ENCODE data around the gene PNMA1.

The PNMA1 gene, protein sequence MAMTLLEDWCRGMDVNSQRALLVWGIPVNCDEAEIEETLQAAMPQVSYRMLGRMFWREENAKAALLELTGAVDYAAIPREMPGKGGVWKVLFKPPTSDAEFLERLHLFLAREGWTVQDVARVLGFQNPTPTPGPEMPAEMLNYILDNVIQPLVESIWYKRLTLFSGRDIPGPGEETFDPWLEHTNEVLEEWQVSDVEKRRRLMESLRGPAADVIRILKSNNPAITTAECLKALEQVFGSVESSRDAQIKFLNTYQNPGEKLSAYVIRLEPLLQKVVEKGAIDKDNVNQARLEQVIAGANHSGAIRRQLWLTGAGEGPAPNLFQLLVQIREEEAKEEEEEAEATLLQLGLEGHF

DNA sequence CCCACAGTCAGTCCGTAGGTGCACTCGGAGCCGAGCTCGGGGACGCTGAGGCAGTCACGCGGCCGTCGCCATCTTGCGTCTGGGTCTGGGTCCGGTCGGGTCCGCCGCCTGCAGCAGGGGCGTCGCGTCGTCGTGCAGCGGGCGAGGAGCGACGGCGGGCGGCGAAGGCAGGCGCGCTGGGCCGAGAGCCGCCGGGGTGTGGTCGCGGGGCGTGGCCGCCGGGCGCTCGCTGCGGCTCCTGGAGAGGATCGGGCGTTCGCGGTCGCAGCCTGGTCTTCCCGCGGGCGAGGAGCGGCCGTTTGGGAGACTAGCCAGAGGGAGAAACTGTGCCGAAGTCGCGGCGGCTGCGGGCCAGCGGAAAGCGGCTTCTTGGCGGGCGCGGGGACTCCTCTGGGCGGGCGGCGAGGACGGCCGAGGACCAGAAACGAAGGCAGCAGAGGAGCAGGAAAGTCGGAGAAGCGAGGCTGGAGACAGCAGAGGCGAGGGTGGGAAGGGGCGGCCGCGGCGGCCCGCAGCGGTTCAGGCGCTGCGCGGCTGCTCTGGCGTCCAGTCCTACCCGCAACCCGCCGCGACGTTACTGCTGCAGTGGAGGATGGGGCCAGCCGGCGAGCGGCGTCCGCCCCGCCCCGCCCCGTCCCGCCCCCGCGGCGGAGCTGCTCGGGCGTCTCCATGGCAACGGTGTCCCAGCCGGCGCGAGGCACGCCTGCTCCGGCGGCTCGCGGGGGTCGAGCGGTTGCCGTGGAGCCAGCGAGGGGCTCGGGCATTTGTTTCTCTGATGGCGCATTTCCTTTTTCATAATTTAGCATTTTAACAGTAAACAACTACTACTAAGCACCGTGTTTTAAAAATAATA lies at the start of gene PNMA1:
TSS of gene PNMA1 (minus strand) at position 582 of the 853 bp plus-strand sequence. CDS start 745 bp downstream, outside the sequence.
- DNase-seq = peak; percentile 90 to 98 (median 97)

DNA sequence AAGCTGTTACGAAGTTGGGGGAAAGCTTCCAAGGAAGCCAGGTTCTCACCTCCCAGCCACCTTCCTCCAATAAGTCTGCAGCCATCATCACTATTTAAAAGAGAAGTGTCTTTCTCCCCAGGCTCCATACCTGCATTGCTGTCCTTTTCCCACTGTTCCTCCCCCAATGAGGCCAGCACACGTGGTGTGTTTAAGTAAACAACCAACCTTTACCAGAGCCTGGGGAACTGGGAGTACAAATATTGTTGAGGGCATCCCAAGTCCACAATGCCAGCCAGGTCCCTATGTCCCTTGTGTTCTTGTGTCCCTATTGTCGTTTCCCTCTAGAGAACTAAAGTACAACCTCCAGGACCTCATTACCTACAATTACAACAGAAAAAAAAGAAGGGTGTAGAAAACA lies 49.2 kb upstream of the PNMA1 start:
- peak in 2 of 3 experiments; percentile 22 to 56 for DNase-seq

DNA sequence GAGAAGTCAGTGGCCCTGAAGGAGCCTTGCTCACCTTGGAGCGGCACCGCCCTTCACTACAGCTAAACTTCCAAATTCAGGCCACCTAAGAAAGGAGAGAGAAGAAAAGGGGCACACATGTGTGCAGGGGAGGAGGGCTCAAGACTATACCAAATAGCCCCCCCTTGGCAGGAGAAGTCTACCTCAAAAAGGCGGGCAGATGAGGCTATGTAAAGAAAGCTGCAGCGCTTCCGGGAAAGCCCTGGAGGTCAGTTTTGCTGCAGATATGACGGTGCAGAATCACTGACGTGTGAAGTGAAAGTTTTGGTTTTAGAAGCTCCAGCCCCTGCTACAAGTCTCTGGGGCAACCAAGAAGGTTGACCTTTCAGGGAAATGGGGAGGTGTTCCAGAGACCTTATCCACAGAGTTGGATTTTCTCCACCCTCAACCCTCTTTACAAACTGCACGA lies 48.2 kb upstream of the PNMA1 start:
- no peak for DNase-seq

DNA sequence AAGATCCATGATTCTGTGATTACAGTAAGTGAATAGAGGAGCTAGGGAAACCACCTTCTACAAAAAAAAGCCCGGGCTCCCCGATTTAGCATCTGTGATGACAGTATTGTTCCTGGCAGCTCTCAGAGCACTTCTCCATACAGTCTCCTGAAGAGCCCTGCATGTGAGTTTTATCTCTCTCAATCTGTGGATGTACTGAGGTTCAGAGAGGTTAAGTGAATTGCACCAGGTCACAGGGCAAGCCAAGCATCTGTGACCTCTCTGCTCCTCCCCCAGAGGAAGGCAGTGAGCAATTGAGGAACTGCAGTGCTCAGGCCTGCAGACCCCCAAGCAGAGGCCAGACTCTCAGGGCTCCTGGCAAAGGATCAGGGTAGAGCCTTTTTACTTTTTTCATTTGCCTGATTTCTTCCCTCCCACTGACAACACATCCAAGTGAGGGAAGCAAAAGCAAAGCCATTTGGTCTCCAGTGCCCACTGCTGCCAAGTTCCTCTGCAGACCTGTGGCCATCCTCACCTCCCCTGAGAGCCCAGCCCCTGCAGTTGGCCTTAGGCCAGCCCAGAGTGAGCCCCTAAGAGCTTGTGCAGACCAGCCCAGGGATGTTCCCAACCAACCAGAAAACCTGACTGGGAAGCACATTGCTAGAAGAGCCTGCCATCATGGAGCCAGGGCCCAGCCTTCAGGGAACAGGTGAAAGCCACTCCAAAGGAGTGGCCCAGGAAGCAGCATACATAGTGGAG lies 47.6 kb upstream of the PNMA1 start:
- peak in 1 of 3 experiments; percentile 24 for DNase-seq

DNA sequence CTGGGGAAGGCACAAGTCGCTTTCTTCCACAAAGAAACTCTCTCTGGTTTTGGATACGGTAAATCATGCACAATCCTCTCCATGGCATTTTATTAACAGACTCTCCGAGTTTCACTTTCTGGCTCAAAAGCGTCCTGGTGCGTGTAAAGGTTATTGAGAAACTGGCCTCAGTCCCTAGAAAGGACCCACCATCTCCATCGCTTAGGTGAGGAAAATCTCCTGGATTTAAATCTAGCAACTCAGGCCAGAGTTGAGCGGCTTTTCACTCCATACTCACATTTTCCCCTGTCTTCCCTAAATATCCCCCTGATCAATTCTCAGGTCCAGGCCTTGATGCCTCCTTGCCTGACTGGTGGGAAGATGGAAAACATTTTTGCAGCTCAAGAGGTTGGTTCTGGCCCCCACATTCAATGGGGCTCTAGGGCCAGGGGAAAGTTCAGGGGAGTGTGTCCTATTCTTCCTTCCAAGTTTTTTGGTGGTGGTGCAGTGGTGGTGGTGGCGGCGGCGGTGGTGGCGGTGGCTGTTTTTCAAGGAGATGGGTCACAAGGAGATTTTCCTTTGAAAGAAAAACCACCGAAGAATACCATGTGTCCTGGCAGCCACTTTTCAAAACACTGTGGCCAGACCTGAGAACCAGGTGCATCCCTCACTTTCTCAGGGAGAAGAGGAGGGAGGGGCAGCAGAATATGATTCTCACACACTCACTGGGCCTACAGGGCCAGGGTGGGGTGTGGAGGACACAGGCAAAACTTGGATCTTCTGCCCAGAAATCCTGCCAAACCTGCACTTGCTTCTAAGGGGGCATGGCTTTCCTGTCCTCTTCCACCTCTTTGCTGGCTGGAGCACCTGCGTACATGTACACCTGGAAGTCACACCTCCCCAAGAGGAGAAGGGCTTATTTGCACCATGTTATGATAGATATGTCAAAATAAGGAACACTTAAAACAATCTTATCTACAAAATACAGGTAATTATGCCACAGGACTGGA lies 46.7 kb upstream of the PNMA1 start:
- DNase-seq = no peak

DNA sequence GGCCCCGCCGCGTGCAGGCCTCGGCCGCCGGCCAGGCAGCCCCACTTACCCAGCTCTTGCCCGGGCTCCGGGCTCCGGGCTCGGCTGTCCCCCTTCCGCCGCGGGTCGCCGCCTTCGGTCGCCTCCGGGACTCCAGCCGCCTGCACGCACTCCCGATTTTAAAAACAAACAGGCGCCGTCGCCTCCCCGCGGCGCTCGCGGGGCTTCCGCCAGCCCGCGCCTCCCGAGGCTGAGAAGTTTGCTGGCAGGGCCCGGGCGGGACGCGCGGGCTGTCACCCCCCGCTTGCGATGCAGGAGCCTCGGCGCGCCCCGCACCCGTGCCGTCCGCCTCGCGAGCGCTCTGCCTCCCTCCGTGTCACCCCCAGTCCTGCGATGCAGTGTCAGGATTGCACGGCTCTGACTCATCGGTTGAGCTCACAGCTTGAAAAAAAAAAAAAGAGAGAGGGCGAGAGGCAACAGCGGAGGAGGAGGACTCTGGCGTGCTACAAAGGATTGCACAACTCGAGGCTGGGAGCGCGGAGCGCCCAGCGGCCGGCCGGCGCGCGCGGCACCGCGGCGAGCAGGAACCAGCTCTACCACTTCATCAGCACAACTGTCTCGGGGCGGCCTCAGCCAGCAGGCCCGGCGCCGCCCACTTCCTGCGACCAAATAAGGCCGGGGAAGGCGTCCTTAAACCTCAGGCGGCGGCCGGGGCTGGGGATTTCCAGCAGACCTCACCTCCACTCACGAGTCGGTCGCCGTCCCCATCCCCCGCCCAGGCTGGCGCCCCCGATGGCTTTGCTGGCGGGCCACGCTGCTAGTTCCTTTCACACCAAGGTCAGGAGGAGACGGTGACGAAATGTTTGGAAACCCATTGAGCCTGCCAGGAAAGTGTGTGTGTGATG lies 45.8 kb upstream of the PNMA1 start:
- peak; percentile 96 to 97 (median 96) for DNase-seq

DNA sequence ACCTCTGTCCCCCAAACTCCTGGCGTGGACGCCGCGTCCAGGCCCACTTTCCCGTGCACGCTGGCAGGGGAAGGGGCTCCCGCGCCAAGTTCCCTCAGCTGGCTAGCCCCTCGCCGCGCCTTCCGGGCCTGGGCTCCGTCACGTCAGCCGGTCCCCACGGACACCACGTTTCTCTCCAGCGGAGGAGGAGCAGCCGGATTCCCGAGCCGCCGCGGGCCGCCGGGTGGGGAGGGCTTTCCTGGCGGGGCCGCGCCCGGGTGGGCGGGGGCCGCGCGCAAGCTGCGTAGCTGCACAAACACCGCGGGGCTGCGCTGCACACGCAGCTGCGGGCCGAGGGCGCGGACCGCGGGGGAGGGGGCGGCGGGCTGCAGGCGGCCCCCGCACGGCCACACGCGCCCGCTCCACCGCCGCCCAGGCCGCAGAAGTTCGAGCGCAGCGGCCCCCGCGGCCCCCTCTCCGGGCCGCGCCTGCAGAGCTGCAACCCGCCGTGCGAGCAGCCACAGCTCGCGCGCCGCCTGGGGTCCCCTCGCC lies 45.1 kb upstream of the PNMA1 start:
- peak; percentile 59 to 76 (median 70) for DNase-seq

DNA sequence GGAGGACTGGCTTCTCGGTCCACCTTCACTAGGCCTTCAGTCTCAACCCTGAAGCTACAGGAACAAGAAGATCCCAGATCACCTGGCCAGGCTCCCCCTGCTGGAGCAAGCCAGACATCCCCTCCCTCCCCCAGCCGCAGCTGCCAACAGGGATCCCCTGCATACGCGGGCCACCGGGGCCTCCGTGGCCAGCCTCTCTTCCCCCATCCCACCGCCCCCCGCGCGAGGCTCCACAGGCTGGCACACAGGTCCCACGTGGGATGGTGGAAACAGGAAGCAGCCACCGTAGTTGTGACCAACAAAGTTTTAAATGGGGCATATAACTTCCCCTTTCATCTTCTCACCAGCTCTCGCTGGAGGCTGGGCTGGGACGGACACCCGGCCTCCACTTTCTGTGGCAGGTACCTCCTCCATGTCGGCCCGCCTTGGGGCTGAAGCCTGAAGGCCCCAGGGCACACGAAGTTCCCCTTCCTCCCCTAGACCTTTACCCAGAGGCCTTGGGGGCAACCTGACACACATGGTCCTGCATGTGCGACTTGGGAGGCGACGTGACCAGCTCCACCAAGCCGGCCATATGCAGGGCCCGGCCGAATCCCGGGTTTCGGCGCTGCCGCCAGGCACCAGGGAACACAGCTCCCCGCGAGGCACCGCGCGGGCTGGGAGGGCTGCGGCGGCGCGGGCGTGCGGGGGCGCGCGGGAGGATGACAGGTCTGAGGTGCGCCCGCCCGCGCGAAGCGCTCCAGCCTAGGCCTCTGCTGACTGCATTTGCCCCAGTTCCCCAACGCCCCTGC lies 44.4 kb upstream of the PNMA1 start:
- peak; percentile 75 to 81 (median 76) for DNase-seq

DNA sequence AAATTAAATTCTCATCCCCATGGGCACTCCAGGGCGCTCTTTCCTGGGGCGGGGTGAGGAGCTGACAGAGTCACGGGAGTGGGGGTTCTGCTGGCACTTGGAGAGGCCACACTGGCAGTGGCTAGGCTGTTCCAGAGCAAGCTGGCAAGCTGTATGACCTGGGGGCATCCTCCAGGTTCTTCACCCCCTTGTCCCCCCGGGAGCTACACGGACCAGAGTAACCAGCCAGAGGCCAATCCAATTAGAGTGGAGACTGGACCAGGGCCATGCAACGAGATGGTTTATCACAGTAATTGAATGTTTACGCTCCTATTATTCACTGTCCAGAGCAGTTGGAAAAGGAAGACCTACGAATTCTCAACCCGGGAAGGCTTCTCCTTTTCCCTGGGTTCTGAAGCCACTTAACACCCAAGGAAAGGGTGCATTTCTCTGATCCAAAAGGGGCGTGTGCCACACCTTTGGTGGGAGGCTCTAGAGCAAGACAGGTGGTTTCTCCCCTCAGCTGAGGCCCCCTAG lies 43.8 kb upstream of the PNMA1 start:
- no peak for DNase-seq

DNA sequence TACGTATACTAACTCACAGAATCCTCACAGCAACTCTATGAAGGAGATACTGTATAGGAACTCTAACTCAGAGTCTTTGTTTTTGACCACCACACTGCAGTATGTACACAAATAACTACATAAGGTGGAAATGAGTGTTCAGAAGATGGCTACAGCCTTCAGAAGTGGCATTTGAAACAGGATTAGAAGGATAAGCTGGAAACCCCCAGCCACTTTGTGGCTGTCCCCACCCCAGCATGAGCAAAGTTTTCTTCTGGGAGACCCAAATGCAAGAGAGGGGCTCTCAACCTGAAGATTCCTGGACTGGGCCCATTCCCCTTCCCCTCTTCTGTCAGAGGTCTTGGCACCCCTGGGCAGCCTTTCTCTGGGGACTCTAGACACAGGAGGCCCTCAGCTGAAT lies 43.2 kb upstream of the PNMA1 start:
- no peak for DNase-seq

DNA sequence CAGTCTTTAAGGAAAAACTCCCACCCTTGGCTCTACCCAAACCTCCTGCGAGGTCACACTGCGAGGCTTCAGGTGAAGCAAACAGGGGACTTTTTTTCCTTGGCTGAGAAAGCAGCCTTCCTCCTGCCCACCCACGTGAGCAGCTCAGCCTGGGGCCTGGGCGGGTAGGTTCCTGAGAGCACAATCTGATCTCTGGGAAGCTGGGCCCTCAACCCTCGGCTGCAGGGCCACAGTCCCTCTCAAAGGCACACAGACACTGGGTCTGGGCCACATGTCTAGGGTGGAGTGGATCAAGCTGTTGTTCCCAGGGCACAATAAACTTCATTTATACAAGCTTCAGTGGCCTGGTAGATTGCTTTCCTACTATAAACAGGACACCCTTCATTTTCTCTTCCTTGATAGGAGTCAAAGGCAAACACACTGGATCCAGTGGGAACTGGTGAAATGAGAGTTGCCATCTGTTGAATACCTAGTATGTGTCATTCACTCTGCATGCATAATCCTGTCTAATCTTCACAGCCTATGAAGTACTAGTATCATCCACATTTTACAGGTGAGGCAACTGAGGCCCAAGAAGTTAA lies 41.3 kb upstream of the PNMA1 start:
- DNase-seq = no peak

DNA sequence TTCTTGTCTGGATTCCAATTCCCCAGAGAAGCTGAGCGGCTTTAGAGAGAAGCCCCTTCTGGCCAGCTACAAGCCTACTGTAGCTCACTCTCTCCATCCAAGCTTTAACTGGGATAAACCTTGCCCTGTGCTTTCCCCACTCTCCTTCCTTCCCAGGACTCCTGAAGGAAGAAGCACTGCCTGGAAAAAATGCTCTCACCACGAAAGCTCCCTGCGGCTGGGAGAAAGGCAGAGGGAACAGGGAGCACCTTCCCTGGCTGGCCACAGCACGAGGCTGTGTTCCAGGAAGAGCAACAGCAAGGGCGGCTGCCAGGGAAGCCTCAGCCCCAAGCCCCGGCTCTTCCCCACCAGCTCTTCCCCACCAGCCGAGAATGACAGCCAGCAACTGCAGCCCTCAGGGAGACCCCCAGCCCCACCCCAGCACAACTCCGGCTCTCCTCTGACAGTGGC lies 40.8 kb upstream of the PNMA1 start:
- DNase-seq = no peak

DNA sequence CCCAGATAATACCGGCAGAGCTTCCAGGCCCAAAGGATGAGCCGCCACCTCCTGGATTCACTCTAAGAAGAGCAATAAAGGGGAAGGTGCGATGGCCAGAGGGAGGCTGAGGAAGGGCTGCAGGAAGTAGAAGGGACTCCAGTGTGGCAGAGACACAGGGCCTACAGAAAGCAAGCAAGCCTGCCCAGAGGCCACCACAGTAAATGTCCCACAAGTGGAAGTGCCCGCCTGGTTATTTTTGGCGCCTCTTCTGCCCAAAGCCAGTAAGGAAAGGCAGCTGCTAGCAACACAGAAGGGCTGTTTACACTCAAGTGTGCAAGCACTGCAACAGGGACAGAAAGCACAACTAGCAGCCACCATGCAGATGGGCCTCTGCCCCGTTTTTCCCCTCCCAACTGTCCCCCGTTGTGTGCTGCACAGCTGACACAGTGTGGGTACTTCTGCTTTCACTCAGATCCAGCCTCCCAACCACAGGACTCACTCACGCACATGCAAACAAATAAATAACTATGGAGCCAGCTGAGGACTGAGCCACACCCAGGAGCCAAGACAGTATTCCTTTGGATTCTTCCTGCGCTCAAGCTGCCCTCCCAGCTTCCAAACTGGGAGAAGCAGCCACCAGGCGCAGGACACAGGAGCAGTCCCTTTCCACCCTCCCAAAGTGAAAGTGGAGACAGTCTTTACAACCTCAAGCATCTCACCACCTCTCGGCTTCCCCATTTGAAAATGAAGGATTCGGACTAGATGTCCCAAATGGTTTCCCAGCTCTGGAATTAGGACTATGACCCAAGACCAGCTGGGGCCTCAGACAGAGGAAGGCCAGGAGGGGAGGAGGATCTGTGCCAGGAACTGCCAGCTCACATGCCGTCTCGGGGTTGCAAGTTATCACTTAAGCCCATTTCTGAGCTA lies 40.0 kb upstream of the PNMA1 start:
- DNase-seq = peak in 1 of 3 experiments; percentile 17

DNA sequence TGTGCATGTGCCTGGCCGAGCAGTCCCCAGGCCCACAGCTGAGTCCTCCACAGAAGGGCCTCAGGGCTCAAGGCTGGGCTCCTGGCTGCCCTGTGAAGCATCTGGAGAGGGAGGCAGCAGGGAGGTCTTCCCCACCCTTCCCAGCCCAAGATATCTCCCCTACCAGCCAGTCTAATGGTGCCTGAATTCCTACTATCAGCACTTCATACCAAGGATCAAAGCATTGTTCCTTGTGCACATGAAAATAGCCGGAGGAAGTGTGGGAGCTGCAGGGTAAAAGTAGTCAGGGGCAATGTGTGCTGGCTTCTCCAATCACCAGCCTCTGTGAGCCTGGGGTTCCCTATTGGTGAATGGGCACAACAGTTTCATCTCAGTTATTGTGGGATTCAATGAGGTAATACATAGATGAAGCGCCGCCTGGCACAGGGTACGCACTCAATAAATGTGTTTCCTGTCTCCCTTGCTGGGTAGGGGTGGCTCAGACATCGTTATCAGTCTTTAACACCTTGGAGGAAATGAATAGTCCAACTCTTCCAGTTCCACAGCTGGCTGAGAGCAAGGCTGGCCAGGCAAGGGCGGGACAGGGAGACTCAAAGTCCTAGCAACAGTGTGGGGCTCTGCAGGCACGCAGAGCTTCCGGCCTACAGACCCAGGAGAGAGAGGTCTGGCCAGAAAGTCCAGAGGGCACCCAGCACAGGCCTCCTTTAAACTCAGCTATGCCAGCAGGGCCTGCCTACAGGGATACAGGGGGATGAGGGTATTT lies 39.1 kb upstream of the PNMA1 start:
- DNase-seq = no peak

DNA sequence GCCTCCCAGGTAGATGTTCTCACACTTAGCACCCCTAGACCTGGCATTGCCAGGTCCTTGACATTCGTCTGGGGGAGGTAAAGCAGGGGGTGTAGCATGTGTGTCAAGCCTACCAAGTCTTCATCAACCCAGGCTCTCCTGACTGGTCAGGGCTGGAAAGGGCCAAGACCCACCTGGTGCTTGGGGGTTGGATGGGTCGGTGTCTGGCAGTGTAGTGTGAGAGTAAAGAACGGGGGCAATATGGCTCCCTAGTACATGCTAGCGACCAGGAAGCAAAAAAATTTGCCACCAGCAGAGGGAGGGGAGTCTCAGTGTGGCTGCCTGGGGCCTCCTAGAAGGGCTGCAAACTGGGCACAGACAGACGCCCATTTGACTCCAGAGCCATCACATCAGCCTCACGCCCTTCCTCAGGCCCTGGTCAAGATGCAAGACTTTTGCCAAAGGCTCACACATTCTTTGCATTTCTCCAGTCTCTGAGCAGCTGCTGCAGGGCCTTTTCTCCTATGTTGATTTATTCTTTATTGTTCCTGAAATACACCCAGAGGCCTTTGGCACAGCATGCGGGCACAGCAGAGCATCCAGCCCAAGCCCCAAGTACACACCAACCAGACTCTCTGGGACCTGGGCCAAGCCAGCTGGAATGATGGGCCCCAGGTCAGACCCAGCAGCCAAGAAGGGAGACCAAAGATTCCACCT lies 38.3 kb upstream of the PNMA1 start:
- DNase-seq = peak in 1 of 3 experiments; percentile 31

DNA sequence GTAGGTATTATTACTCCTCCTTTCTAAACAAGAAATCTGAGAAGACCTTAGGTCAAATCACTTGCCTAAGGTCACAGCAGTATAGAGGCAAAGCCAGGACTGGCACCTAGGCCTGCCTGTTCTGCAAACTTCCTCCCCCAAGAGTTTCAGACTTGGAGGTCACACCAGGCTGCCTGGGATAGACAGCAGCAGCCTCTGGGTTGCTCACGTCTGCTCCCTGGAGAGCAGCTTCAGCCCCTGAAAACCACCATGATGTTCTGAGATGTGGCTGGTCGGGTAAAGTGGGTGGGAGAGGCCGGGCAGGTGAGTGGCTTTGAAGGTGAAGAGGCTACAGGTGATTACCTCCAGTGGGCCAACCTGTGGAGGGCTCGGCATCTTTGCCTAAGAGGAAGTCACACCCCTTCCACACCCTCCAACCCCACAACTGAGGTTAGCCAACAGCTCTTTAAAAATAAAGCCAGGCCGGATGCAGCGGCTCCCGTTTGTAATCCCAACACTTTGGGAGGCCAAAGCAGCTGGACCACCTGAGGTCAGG lies 37.0 kb upstream of the PNMA1 start:
- peak in 1 of 3 experiments; percentile 19 for DNase-seq

All from NCI-H1417 (cell line).